Stimulated activated CD8-positive, alpha-beta memory T cell treated with anti-CD3 and anti-CD28 coated beads, Interleukin-4, amount 100 ng/mL, for 48 hours (primary cell): ENCODE data around the gene MCHR1.
"Not testable (repeated sequence)": the region's sequence is repeated elsewhere in the genome, so short reads cannot be mapped to it uniquely, and the experiment has no call there.

Experiments used
- DNase-seq: peaks from one replicate; pipeline ENCODE4 v3.0.0-alpha.2; 2020

The MCHR1 gene

DNA sequence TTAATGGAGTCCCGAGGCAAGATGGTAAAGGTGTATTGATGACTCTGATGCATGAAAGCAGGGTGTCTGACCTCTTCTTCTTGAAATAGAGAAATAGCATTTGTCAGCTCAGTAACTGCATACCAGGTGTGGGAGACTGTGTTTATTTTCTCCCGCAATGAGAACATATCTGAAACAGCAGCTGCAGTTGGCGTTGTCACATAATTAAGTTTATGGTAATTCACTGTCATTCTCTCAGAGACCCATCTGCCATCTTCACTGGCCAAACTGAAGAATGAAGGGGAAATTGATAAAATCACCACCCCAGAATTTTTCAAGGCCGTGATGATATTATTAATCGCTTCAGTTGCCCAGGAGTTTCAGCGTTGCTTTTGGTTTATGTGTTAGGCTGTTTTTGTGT is 20.1 kb upstream of the MCHR1 start:
- no peak for DNase-seq

DNA sequence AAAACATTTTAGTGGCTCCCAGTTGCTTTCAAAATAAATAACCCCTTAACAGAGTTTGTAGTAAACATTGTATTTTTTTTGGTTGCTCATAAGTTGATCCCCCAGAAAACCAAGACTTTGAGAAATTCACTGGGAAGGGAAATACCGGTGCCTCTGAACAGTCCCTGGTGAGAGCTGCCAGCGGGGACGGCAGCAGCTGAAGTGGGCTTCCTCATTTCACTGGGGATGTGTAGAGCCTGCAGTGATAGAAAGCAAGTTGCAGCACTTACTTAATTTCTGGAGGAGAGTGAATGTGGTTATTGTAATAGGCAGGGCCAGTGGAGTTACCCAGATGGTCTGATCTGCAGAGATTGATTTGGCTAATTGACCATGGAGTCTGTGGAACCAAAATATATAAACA is 18.6 kb upstream of the MCHR1 start:
- no peak for DNase-seq

DNA sequence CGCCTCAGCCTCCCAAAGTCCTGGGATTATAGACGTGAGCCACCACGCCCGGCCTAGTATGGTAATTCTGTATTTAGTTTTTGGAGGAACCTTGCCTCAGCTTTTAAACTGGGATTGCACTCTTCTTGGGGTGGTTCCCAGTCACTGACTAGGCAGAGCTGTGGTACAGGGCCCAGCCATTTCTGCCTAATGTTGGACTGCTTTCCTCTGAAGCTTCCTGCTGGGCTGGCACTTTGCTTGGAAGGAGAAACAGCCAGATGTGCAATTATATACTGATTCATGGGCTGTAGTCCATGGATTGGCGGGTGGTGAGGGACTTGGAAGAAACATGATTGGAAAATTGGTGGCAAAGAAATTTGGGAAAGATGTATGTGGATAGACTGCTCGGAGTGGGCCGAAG is 17.6 kb upstream of the MCHR1 start:
- DNase-seq, result no peak

DNA sequence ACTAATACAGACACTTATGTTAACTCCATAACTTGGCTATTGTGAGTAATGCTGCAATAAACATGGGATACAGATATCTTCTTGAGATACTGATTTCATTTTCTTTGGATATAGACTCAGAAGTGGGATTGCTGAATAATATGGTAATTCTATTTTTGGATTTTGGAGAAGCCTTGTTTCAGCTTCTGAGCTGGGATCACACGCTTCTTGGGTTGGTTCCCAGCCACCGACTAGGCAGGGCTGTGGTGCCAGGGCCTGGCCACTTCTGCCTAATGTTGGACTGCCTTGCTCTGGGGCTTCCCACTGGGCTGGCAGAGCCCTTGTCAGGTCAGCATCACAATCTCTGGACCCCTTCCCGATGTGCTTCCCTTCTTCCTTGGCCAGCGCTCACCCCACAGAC is 14.0 kb upstream of the MCHR1 start:
- DNase-seq, result no peak

DNA sequence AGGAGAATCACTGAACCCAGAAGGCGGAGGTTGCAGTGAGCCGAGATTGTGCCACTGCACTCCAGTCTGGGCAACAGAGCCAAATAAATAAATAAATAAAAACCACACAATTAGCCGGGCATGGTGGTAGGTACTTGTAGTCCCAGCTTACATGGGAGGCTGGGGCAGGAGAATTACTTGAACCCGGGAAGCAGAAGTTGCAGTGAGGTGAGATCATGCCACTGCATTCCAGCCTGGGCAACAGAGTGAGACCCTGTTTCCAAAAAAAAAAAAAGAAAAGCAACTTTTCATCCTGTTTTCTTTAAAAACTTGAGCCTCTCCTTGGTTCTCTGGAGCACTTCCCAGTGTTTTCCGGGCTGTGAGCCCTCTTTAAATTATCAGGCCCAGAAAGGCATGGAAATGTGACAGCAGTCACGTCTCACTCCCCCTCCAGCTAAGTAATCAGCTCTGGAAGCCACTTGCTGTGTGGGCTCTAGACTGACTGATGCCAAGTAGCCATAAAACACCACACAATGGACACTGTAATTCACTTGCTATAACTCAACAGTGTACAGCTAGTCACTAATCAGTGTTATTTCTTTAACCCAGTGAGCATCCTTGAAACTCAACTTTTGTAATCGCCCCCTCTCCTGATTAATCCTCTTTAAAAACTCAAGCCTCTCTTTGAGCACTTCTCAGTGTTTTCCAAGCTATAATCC is 13.0 kb upstream of the MCHR1 start:
- DNase-seq, result no peak

DNA sequence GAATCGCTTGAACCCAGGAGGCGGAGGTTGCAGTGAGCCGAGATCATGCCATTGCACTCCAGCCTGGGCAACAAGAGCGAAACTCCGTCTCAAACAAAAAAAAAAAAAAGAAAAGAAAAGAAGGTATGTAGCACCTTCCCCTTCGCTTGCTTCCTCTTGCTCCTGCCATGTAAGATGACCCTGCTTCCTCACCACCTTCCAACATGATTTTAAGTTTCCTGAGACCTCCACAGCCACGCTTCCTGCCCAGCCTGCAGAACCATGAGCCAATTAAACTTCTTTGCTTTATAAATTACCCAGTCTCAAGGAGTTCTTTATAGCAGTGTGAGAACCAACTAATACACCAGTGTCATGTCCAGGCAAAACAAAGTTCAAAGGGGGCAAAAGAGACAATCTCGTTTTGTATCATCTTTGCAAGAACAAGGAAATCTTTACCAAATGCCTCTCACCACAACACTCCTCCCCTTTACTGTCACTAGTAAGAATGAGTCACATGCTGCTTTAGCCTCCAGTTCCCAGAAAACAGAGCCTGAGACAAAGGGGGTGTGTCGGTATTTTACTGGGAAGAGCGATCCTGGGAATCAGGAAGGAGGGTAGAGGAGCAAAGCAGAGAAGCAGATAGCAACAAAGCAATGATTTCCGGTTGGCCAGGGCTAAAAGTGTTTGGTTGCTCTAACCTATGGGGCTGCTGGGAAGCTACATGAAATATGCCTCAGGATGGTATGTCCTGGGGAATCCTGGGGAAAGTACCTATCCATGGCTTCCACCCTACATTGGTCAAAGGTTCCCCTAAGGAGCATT is 10.5 kb upstream of the MCHR1 start:
- DNase-seq, result peak; percentile 36

DNA sequence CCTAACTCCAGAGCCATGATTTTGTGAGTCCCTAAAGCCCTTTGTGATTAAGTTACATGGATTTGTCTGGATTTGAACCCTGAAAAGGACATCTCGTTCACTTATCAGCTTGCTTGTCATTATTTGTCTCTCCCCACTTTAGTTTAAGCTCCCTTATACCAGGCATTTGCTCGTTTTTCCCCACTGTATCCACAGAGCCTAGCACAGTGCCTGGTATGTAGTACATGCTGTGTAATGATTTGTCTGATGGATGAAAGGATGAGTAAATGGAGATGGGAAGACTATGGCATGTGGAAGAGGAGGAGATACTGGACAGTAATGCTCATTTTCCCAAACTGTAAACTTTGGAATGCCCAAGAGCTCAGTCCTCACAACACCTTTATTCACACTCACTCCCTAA is 9.2 kb upstream of the MCHR1 start:
- DNase-seq, result no peak

DNA sequence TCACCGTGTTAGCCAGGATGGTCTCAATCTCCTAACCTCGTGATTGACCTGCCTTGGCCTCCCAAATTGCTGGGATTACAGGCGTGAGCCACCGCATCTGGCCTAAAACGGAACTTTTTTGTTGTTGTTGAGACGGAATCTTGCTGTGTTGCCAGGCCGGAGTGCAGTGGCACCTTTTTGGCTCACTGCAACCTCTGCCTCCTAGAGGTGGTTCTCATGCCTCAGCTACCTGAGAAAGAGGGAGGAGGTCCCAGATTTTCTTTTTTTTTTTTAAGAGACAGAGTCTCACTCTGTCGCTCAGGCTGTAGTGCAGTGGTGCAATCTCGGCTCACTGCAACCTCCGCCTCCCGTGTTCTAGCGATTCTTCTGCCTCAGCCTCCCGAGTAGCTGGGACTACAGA is 7.9 kb upstream of the MCHR1 start:
- no peak for DNase-seq

DNA sequence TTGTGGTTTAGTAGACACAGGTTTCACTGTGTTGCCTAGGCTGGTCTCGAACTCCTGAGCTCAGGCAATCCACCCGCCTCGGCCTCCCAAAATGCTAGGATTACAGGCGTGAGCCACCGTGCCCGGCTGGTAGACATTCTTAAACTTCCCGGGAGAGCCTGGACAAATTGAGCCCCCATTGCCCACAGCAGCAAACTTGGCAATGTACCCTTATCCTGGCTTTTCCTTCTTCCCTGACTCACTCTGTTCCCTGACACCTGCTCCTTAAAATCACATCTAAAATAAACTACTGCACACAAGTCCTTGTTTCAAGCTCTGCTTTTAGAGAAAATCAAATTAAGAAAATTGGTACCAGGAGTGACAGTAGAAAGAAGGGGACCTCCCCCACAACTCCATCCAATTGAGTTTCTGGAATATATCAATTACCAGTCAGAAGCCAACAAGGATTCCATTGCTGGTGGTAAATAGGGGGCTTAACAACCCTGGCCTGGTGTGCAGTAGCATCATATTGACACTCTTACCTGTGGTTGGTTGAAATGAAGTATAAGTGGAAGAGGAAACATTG is 7.4 kb upstream of the MCHR1 start:
- DNase-seq, result no peak

DNA sequence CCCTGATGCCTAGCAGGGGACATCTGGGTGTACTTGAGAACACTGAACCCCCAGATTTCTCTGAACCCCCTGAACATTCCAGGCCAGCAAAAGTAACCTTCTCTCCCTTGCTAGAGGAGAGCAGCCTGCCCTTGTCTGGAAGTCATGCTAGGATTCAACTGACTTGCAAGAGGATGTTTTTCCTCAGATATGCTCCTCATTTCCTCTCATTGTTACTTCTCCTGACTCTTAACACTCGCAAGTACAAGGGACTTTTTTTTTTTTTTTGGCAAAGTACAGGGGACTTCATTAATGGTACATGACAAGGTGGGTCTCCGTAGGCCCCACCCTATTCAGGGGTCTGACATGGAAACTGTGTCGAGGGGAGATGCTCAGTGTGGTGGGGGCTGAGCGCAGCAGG is 6.3 kb upstream of the MCHR1 start:
- no peak for DNase-seq

DNA sequence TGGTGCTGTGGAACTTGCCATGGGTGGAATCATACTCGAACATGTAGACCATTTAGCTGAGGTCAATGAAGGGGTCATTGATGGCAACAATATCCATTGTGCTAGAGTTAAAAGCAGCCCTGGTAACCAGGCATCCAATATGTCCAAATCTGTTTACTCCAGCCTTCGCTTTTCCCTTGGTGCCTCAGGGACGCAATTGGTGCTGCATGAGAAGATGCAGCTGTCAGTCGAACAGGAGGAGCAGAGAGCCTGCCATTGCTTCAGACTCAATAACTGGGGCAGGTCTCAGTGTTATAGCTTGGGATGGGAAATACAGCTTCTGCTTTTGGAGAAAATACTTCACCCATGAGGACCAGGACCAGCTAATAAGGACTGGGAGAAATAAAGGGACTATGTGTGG is 5.0 kb upstream of the MCHR1 start:
- DNase-seq, result no peak

DNA sequence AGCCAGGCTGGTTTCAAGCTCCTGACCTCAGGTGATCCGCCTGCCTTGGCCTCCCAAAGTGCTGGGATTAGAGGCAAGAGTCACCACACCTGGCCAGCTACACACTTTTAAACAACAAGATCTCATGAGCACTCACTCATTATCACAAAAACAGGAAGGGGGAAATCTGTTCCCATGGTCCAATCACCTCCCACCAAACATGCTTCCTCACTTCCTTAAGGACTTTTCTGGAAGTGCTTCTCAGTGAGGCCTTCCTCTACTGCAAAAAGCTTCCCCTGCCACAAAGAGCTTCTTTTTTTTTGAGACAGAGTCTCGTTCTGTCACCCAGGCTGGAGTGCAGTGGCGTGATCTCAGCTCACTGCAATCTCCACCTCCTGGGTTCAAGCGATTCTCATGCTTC is 3.1 kb upstream of the MCHR1 start:
- DNase-seq, result not testable (repeated sequence)

DNA sequence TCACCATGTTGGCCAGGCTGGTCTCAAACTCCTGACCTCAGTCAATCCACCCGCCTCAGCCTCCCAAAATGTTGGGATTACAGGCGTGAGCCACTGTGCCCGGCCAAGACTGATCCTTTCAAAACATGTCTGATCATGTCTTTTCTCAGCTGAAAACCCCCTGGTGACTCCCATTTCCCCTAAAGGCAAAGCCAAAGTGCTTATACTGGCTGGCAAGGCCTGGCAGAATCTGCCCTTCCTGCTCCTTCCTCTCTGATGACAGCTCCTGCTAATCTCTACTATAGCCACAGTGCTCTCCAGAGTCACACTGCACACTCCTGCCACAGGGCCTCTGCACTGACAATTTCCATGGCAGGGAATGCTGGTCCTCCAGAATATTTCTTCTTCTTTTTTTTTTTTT is 2.6 kb upstream of the MCHR1 start:
- DNase-seq, result no peak

DNA sequence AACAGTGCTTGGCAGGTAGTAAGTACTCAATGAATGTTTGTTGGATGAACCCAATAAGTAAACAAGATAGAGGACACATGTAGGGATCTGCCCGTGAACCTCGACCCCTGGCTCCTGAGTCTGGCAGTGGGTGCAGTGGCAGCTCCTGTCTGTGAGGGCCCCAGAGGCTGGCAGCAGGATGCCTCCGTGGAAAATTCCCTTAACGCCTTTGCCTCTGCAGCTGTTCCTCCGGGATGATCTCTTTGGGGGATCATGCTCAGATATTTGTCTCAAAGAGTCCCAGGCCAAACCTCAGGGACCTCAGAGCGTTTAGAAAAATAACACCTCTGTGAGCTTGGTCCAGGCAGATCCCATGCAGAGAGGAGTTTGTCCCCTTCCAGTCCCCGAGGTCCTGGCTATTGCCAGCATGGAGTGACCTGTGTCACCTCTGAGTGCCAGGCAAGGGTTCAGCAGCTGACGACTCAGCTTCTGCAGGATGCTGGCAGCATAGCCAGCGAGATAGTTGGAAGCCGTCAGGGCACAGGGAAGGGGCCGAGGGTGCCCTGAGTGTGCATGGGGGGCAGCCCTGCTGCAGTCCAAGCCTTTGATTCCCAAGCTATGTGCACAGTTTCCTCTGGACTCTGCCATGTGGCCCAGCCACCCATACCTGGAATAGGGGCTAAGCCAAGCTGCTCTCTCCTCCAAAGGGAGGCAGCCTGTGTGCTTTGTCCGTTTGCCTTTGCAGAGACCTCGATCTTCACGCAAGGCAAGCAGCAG is 613 bp upstream of the MCHR1 start:
- no peak for DNase-seq

DNA sequence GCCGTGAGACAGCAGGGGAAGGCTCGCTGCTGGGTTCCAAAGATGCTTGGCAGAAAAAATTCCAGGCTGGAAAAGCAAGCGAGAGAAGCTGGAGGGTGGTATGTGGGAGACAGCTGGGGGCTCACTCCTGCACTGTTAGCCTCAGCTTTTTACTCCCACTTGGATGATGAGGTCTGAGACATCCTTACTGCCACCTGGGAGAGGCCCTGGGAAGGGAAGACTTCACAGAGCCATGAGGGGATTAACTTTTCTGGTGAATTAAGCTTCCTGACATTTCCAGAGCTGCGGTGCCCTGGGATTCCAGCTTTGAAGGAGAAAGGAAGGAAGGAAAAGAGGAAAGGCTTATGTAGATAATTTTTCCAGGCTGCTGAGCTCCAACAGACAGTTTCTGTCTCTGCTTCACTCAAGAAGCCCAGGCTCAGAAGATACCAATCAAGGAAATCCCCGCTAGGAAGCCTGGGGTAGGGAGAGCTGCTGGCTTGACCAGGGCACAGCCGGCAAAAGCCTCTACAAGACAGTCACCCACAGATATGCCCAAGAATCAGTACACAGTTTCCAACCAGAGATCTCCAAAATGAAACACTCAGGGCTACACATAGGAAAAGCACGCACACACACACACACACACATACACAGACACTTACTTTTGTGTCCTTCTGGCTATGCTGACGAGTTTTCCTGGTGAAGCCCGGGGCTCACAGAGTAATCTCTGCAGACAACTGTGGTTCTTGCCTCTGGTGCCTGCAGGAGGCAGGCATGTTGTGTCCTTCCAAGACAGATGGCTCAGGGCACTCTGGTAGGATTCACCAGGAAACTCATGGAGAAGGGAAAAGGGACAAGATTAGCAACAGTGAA is 907 bp downstream of the MCHR1 start:
- no peak for DNase-seq

DNA sequence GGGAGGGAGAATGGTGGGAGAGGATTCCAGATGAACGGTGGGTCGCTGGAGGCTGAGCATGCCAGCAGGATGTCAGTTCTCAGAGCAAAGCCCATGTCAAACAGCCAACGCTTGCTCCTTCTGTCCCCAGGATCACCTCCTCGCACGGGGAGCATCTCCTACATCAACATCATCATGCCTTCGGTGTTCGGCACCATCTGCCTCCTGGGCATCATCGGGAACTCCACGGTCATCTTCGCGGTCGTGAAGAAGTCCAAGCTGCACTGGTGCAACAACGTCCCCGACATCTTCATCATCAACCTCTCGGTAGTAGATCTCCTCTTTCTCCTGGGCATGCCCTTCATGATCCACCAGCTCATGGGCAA is 1.5 kb downstream of the MCHR1 start:
- no peak for DNase-seq

DNA sequence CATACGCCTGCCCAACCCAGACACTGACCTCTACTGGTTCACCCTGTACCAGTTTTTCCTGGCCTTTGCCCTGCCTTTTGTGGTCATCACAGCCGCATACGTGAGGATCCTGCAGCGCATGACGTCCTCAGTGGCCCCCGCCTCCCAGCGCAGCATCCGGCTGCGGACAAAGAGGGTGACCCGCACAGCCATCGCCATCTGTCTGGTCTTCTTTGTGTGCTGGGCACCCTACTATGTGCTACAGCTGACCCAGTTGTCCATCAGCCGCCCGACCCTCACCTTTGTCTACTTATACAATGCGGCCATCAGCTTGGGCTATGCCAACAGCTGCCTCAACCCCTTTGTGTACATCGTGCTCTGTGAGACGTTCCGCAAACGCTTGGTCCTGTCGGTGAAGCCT is 2.2 kb downstream of the MCHR1 start:
- DNase-seq, result no peak

DNA sequence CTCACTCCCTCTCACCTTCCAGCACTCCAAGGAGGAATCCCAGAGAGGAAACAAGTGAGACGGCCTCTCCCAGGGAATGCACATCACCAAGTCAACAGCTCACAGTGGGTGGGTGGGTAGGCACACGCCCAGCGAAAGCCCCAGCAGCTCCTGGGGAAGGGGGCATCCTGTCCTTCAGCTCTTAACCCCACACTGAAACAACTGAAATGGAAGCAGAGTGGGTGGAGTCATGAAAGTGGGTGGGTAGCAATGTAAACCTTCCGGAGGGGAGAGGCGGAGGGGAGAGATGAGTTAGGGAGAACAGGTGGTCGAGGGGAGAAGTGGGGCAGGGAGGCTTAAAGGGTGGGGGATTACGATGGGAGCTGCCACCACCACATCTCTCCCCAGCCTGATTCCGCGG is 5.4 kb downstream of the MCHR1 start:
- DNase-seq, result no peak

DNA sequence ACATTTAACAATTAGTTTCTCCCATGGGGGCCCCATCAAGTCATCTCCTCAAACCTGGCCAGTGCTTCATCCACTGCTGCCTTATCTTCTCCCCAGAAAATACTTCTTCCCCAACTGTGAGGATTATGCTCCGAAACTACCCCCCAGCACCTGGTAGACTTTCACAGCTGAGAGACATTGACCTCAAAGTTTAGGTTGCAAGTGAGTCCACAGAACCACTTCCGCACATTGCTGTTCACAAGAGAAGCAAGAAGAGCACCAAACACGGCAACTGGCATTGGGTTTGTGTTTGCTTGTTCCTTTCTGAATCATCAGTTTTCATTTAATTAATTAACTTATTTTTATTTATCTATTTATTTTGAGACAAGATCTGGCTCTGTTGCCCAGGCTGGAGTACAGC is 6.1 kb downstream of the MCHR1 start:
- DNase-seq, result no peak

DNA sequence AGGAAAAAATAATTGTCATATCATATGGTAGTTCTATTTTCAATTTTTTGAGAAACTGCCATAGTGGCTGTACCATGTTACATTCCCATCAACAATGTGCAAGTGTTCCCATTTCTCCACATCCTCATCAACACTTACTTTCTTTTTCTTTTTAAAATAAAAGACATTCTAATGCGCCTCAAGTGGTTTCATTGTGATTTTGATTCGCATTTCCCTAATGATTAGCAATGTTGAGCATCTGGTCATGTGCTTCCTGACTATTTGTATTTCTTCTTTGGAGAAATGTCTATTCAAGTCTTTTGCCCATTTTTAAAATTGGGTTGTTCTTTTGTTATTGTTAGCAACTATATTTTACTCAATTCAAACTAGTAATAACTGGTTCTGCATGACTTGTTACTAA is 8.4 kb downstream of the MCHR1 start:
- no peak for DNase-seq

DNA sequence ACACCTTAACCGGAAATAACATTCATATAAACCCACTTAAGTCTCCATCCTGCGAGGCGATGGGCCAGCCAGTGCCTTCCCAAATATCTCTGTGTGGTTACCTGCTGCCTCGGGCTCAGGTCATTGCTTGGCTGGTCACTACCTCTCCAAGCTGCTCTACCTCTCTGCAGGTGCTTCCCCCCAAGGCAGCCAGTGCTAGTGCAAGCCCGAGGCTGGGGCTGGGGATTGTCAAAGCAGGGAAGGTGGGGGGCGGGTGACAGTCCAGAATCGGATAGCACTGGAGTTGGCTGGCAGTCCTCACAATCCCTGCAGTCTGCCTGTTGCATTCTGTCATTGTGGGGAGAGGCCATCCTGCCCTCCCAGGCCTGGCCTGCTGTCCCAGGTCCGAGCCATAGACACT is 11.1 kb downstream of the MCHR1 start:
- no peak for DNase-seq

DNA sequence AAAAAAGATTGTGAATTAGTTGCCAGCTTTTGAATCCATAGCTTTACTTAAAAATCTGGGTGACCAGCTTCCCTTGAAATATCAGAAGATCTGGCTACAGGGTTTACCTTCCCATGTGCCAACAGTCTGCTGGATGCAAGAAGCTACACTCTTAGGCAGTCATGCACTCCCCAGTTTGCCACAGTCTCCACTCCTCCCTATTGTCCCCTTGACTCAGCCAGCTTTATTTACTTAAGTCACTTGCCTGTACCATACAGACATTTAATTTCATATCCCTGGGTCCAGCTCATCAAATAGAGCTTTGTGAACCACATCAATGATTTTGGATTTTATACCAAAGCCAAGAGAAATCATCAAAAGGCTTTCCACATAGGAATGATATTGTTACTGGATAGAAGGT is 12.2 kb downstream of the MCHR1 start:
- DNase-seq, result no peak

DNA sequence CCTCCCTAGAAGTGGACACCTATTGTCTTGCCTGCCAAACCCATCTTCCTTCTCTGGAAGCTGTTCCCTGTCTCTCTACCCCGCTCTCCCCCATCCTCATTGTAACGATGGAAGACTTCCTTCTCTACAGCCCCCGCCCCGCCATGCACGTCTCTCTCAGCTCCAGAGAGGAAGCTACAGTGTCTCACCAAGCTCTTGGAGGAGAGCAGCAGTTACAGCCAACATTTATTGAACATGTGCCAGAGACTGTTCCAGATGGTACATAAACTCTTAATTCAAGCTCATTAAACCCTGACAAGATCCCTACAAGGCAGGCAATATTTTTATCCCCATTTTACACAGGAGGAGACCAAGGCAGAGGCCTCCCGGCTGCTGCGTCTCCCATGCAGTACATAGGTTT is 15.1 kb downstream of the MCHR1 start:
- no peak for DNase-seq
